ENCODE measurements around the gene THSD7A.

The THSD7A gene

DNA sequence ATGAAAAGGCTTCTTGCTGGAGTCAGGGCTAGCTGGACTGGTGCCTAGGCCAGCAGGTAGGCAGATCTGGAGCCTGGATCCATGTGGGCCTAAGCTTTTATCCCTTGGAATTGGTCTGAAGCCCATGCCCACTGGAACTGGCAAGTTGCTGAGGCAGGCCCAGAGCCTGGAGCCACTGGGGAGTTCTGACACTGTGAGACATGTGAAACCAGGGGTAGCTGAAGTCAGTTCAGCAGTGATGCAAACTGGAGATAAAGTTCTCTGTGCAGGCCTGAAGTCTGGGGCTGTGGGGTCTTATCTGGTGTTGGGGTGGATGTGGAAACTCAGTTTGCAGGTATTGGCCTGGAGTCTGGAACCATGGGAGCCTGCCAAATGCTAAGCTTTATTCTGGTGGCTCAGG is 9.7 kb upstream of the THSD7A start:
- Histone ChIP-seq H3K4me3 (replicated peaks; ENCODE audit: low read depth, low read length) (no peak overlapping the region), H3K27me3 (replicated peaks; ENCODE audit: control insufficient read depth, insufficient read depth, low read length) (no peaks in the 10 kb centered on the region), H3K36me3 (ENCODE audit: control insufficient read depth, insufficient read depth, low read length) (no peaks in the 10 kb centered on the region)
- DNase-seq (ENCODE audit: extremely low read depth, insufficient read length), result no peak
- TF ChIP-seq, protein P1, sequence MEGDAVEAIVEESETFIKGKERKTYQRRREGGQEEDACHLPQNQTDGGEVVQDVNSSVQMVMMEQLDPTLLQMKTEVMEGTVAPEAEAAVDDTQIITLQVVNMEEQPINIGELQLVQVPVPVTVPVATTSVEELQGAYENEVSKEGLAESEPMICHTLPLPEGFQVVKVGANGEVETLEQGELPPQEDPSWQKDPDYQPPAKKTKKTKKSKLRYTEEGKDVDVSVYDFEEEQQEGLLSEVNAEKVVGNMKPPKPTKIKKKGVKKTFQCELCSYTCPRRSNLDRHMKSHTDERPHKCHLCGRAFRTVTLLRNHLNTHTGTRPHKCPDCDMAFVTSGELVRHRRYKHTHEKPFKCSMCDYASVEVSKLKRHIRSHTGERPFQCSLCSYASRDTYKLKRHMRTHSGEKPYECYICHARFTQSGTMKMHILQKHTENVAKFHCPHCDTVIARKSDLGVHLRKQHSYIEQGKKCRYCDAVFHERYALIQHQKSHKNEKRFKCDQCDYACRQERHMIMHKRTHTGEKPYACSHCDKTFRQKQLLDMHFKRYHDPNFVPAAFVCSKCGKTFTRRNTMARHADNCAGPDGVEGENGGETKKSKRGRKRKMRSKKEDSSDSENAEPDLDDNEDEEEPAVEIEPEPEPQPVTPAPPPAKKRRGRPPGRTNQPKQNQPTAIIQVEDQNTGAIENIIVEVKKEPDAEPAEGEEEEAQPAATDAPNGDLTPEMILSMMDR (IDR thresholded peaks at IDR 0.05; ENCODE audit: insufficient read depth, low read length, poor library complexity, severe bottlenecking), result no peak

DNA sequence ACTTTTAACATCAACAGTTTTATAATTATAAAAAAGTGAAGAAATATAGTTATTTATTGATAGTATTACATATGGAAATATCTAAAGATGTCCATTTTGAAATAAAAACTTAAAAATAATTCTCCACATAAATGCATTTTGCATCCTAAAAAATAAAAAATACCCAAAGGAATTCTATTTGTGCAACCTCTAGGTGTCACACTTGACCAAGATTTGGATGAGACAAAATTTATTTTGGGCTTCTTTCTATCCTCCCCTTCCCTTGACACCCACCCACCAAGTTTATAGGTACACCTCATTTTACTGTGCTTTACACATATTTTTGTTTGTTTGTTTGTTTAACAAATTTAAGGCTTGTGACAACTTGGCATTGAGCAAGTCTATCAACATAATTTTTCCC is 3.3 kb upstream of the THSD7A start:
- TF ChIP-seq, protein P1 (IDR thresholded peaks at IDR 0.05; ENCODE audit: insufficient read depth, low read length, poor library complexity, severe bottlenecking), result no peak
- DNase-seq (ENCODE audit: extremely low read depth, insufficient read length), result no peak
- no peak overlapping the region for H3K4me3 ChIP-seq (replicated peaks; ENCODE audit: low read depth, low read length)
- H3K36me3 ChIP-seq (ENCODE audit: control insufficient read depth, insufficient read depth, low read length), result no peaks in the 10 kb centered on the region
- H3K27me3 ChIP-seq (replicated peaks; ENCODE audit: control insufficient read depth, insufficient read depth, low read length), result peaks cover 2% of the 10 kb centered on the region; the same call in 1 of the 2 replicates

DNA sequence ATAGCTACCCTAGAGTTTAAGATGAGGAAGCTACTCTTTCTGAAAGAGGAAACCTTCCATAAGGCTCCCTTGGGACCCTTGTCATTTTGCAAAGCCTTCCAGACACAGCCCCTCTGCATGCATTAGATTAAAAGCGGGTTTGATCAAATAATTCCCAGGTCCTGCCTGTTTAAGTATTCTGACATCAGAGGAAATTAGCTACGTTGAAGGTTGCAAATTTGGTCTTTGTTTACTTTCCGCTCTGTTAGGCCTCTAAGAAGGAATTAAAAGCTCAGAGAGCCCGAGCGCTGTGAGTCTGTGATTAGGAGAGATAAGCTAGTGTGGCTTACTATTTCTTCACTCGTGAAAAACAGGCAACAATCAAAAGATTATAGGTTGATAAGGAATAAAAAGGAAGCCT is 1.4 kb upstream of the THSD7A start:
- peaks cover 2% of the 10 kb centered on the region; the same call in 1 of the 2 replicates for H3K27me3 ChIP-seq (replicated peaks; ENCODE audit: control insufficient read depth, insufficient read depth, low read length)
- TF ChIP-seq, protein P1 (IDR thresholded peaks at IDR 0.05; ENCODE audit: insufficient read depth, low read length, poor library complexity, severe bottlenecking), result no peak
- no peaks in the 10 kb centered on the region for H3K36me3 ChIP-seq (ENCODE audit: control insufficient read depth, insufficient read depth, low read length)
- no peak for DNase-seq (ENCODE audit: extremely low read depth, insufficient read length)
- H3K4me3 ChIP-seq (replicated peaks; ENCODE audit: low read depth, low read length), result no peak overlapping the region

DNA sequence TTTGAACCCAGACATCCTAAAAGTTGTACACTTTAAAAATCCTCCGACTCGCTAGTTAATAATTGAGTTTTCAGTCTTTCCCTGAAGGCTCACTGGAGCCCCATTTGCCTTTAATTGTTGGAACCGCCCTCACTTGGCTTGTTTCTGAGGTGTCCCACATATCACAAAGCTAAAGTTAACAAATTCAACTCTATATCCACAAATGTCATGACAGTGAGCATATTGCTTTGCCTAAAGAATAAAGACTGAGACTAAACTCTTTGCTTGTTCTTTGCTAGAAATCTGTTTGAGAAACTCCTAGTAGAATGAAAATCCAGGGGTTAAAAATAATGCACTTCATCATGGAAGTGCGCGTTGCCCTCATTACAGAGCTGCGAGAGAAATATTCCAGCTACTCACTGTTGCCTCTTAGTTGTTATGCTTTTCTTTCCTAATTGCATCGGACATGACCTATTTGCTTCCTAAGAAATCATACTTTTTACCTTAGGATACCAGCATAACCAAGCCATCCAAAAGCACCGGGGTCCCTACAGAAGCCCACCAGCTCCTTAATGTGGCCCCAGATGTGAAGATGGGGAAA is 752 bp downstream of the THSD7A start:
- no peak for DNase-seq (ENCODE audit: extremely low read depth, insufficient read length)

GRCh38 chr7:11830582-11831155 is 1.3 kb downstream of the THSD7A start:
- H3K4me3 ChIP-seq (replicated peaks; ENCODE audit: low read depth, low read length), result no peak overlapping the region; the same call in 1 of the 2 replicates
- TF ChIP-seq, protein P1 (IDR thresholded peaks at IDR 0.05; ENCODE audit: insufficient read depth, low read length, poor library complexity, severe bottlenecking), result no peak
- DNase-seq (ENCODE audit: extremely low read depth, insufficient read length), result no peak
- no peaks in the 10 kb centered on the region for H3K36me3 ChIP-seq (ENCODE audit: control insufficient read depth, insufficient read depth, low read length)
- peaks cover 2% of the 10 kb centered on the region; the same call in 1 of the 2 replicates for H3K27me3 ChIP-seq (replicated peaks; ENCODE audit: control insufficient read depth, insufficient read depth, low read length)

More for the DNA sequence above, 752 bp downstream of the THSD7A start:
- TF ChIP-seq, protein P1 (IDR thresholded peaks at IDR 0.05; ENCODE audit: insufficient read depth, low read length, poor library complexity, severe bottlenecking), result no peak
- no peak overlapping the region; the same call in 1 of the 2 replicates for H3K4me3 ChIP-seq (replicated peaks; ENCODE audit: low read depth, low read length)
- H3K36me3 ChIP-seq (ENCODE audit: control insufficient read depth, insufficient read depth, low read length), result no peaks in the 10 kb centered on the region
- peaks cover 2% of the 10 kb centered on the region; the same call in 1 of the 2 replicates for H3K27me3 ChIP-seq (replicated peaks; ENCODE audit: control insufficient read depth, insufficient read depth, low read length)

All from GM06990 (cell line).